PFSK-1 (cell line): Measurements from ENCODE around the gene PLEKHG2.

Experiments
- FOXP2 ChIP-seq: optimal IDR thresholded peaks from 2 replicates; pipeline ENCODE3; 2011; ENCODE audit warnings: borderline replicate concordance, control low read depth, inconsistent platforms; ENCODE audit not compliant: insufficient read depth; ENCODE audit errors: extremely low read length, extremely low read depth
- POLR2AphosphoS5 ChIP-seq: IDR thresholded peaks from 2 replicates; pipeline ENCODE4 v1.6.1; 2012; ENCODE audit warnings: low read depth, mild to moderate bottlenecking, control low read depth, low read length, moderate library complexity
- SIN3A ChIP-seq: IDR thresholded peaks from 2 replicates; pipeline ENCODE4 v1.6.1; 2012; ENCODE audit warnings: mild to moderate bottlenecking, low read length, moderate library complexity, borderline replicate concordance; ENCODE audit not compliant: insufficient read depth
- TAF1 ChIP-seq: IDR thresholded peaks from 2 replicates; pipeline ENCODE4 v1.6.1; 2012; ENCODE audit warnings: low read length, control low read depth, borderline replicate concordance; ENCODE audit not compliant: insufficient read depth
- TF ChIP-seq, protein P1 (sequence below), 2 experiments: IDR thresholded peaks; 2 replicates each; pipeline versions ENCODE4 v1.6.1 to v1.8.0; 2011 to 2012; ENCODE audit warnings: low read depth in 2 of 2, low read length in 2 of 2, control low read depth in 1 of 2, inconsistent platforms in 1 of 2, mild to moderate bottlenecking in 1 of 2, moderate library complexity in 1 of 2; ENCODE audit not compliant: insufficient read depth in 1 of 2

DNA sequence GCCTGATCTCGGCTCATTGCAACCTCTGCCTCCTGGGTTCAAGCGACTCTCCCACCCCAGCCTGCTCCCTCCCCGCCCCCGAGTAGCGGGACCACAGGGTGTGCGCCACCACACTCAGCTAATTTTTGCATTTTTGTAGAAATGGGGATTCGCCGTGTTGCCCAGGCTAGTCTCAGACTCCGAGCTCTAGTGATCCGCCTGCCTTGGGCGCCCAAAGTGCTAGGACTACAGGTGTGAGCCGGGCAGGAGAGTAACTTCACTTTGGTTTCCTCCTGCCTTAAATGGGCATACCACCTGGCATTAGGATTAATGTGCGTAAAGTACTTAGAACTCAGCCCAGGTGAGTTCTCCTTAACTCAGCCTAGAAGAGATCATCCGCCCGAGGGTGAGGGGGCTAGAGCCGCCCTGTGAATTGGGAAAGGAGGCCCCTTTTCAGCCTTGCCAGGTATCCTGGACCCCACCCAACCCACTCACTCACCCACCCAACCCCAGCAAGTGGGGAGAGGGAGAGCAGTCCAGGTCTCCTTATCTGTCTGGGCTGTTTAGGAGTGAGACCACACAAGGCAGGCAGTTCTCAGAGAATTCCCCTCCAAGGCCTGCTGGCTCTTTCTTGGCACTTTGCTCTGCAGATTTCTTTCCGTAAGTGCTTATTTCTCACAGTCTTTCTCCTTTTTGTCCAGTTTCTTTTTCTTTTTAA is 7.1 kb upstream of the PLEKHG2 start:
- TF ChIP-seq SIN3A (no peak), POLR2AphosphoS5 (no peak), TAF1 (no peak), FOXP2 (no peak)
- TF ChIP-seq, protein P1, sequence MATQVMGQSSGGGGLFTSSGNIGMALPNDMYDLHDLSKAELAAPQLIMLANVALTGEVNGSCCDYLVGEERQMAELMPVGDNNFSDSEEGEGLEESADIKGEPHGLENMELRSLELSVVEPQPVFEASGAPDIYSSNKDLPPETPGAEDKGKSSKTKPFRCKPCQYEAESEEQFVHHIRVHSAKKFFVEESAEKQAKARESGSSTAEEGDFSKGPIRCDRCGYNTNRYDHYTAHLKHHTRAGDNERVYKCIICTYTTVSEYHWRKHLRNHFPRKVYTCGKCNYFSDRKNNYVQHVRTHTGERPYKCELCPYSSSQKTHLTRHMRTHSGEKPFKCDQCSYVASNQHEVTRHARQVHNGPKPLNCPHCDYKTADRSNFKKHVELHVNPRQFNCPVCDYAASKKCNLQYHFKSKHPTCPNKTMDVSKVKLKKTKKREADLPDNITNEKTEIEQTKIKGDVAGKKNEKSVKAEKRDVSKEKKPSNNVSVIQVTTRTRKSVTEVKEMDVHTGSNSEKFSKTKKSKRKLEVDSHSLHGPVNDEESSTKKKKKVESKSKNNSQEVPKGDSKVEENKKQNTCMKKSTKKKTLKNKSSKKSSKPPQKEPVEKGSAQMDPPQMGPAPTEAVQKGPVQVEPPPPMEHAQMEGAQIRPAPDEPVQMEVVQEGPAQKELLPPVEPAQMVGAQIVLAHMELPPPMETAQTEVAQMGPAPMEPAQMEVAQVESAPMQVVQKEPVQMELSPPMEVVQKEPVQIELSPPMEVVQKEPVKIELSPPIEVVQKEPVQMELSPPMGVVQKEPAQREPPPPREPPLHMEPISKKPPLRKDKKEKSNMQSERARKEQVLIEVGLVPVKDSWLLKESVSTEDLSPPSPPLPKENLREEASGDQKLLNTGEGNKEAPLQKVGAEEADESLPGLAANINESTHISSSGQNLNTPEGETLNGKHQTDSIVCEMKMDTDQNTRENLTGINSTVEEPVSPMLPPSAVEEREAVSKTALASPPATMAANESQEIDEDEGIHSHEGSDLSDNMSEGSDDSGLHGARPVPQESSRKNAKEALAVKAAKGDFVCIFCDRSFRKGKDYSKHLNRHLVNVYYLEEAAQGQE (IDR thresholded peaks at IDR 0.05; ENCODE audit: insufficient read depth in 1 of 2, low read depth in 2 of 2, low read length in 2 of 2): no peak
